GM23338 (cell line): Measurements from ENCODE around the gene CA7.

ENCODE experiments used
- CREB1 ChIP-seq: fragments of 250-450 bp; sonication (Bioruptor Pico); IDR thresholded peaks from 2 replicates; pipeline ENCODE4 v1.5.0; 2020; ENCODE audit warnings: low read depth, mild to moderate bottlenecking, moderate library complexity
- CTCF ChIP-seq, 2 experiments: fragments of 200-600 bp in 1 of 2; sonication (generic) in 1 of 2; conservative IDR thresholded peaks; 2 replicates each; pipeline versions ENCODE4 v1.5.1 to v1.6.1; 2016 to 2017; ENCODE audit warnings: antibody characterized with exemption in 2 of 2, low read depth in 2 of 2, mild to moderate bottlenecking in 2 of 2, moderate library complexity in 1 of 2
- EZH2 ChIP-seq: fragments of 200-600 bp; sonication (generic); IDR thresholded peaks from one replicate; pipeline ENCODE4 v1.8.0; 2017; ENCODE audit warnings: antibody characterized with exemption, mild to moderate bottlenecking, low read depth; ENCODE audit not compliant: unreplicated experiment
- EZH2phosphoT487 ChIP-seq: fragments of 200-600 bp; sonication (generic); IDR thresholded peaks from one replicate; pipeline ENCODE4 v1.8.1; 2018; ENCODE audit warnings: antibody characterized with exemption; ENCODE audit not compliant: unreplicated experiment
- NANOG ChIP-seq: IDR thresholded peaks from 2 replicates; pipeline ENCODE4 v1.6.1; 2016; ENCODE audit warnings: antibody characterized with exemption, borderline replicate concordance
- POLR2AphosphoS5 ChIP-seq: IDR thresholded peaks from 2 replicates; pipeline ENCODE4 v1.6.1; 2016; ENCODE audit warnings: antibody characterized with exemption, low read depth
- REST ChIP-seq: IDR thresholded peaks from one replicate; pipeline ENCODE4 v1.6.1; 2018; ENCODE audit warnings: antibody characterized with exemption; ENCODE audit not compliant: unreplicated experiment
- ZNF114 ChIP-seq: fragments of 250-450 bp; sonication (Bioruptor Pico); IDR thresholded peaks from 2 replicates; pipeline ENCODE4 v1.5.0; 2020; ENCODE audit warnings: mild to moderate bottlenecking, moderate library complexity
- ZNF331 ChIP-seq: fragments of 250-450 bp; sonication (Bioruptor Pico); IDR thresholded peaks from 2 replicates; pipeline ENCODE4 v1.5.0; 2020; ENCODE audit warnings: low read depth, mild to moderate bottlenecking, moderate library complexity

GRCh38 chr16:66881964-66882508 is 37.8 kb downstream of the CA7 start:
- TF ChIP-seq EZH2 (no peak), CTCF (conservative IDR thresholded peaks at IDR 0.05; ENCODE audit: low read depth in 2 of 2) (no peak), EZH2phosphoT487 (no peak), ZNF331 (CRISPR knock-in tag) (no peak), REST (no peak), ZNF114 (CRISPR knock-in tag) (no peak), POLR2AphosphoS5 (no peak), NANOG (no peak), CREB1 (CRISPR knock-in tag) (no peak)
